ENCODE measurements around the gene CPLX3. TPM values are rescaled to one million over a fixed set of nuclear protein-coding genes. Genes with fewer than 3 reads are reported as not detected.

CPLX3 gene
- polyA plus RNA-seq, 1 donor from 2014 or later, result 0.27 TPM

DNA sequence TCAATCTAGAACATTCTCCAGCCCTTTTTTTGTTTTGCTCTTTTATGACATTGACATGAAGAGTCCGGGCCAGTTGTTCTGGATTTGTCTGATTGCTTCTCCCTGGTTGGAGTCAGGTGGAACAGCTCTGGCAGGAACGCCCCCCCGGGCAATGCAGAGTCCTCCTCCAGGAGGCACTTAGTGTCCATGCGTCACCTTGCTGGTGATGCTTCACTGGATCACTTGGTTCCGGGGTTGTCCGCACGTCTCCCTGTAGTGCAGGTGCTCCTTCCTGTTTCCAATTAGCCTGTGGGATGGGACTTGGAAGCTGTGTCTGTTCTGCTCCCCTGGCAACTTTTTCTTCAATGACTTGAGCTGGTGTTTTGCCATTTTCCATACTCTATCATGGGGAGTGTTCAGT, 34.8 kb upstream of the CPLX3 start:
- Histone ChIP-seq H2AFZ (ENCODE audit: low read depth, low read length) (no peak overlapping the region), H3K4me2 (ENCODE audit: low read length) (no peak overlapping the region), H4K20me1 (ENCODE audit: insufficient read depth) (no peaks in the 10 kb centered on the region), H3K27ac (ENCODE audit: low read length) (no peak overlapping the region), H3K27me3 (ENCODE audit: insufficient read depth, low read depth, low read length) (no peaks in the 10 kb centered on the region), H3K36me3 (ENCODE audit: insufficient read depth, low read length) (no peaks in the 10 kb centered on the region), H3K4me3 (ENCODE audit: low read length) (no peak overlapping the region), H3K79me2 (replicated peaks; ENCODE audit: insufficient read depth, low read length) (peaks cover 34% of the 10 kb centered on the region), H3F3A (ENCODE audit: insufficient read depth, low read length, poor library complexity, severe bottlenecking) (no peaks in the 10 kb centered on the region), H3K9me3 (ENCODE audit: low read length) (no peaks in the 10 kb centered on the region), H3K9ac (ENCODE audit: low read length) (no peak overlapping the region), H3K9me2 (ENCODE audit: insufficient read depth, low read length) (no peaks in the 10 kb centered on the region)
- TF ChIP-seq EZH2 (IDR thresholded peaks at IDR 0.05; ENCODE audit: borderline replicate concordance, insufficient read depth, low read length, poor library complexity, severe bottlenecking), result no peak

GRCh38 chr15:74792227-74793016, 34.0 kb upstream of the CPLX3 start:
- H3K9me2 ChIP-seq (ENCODE audit: insufficient read depth, low read length), result no peaks in the 10 kb centered on the region
- H3K4me3 ChIP-seq (ENCODE audit: low read length), result no peak overlapping the region
- H3K9ac ChIP-seq (ENCODE audit: low read length), result no peak overlapping the region
- no peaks in the 10 kb centered on the region for H3K27me3 ChIP-seq (ENCODE audit: insufficient read depth, low read depth, low read length)
- H3K36me3 ChIP-seq (ENCODE audit: insufficient read depth, low read length), result no peaks in the 10 kb centered on the region
- TF ChIP-seq SMC3 (conservative IDR thresholded peaks at IDR 0.05; ENCODE audit: poor library complexity), result no peak
- no peak for TF ChIP-seq TAF1 (IDR thresholded peaks at IDR 0.05; ENCODE audit: low read depth)
- TF ChIP-seq, protein P1, sequence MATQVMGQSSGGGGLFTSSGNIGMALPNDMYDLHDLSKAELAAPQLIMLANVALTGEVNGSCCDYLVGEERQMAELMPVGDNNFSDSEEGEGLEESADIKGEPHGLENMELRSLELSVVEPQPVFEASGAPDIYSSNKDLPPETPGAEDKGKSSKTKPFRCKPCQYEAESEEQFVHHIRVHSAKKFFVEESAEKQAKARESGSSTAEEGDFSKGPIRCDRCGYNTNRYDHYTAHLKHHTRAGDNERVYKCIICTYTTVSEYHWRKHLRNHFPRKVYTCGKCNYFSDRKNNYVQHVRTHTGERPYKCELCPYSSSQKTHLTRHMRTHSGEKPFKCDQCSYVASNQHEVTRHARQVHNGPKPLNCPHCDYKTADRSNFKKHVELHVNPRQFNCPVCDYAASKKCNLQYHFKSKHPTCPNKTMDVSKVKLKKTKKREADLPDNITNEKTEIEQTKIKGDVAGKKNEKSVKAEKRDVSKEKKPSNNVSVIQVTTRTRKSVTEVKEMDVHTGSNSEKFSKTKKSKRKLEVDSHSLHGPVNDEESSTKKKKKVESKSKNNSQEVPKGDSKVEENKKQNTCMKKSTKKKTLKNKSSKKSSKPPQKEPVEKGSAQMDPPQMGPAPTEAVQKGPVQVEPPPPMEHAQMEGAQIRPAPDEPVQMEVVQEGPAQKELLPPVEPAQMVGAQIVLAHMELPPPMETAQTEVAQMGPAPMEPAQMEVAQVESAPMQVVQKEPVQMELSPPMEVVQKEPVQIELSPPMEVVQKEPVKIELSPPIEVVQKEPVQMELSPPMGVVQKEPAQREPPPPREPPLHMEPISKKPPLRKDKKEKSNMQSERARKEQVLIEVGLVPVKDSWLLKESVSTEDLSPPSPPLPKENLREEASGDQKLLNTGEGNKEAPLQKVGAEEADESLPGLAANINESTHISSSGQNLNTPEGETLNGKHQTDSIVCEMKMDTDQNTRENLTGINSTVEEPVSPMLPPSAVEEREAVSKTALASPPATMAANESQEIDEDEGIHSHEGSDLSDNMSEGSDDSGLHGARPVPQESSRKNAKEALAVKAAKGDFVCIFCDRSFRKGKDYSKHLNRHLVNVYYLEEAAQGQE (IDR thresholded peaks at IDR 0.05; ENCODE audit: borderline replicate concordance), result no peak
- TF ChIP-seq MXI1 (conservative IDR thresholded peaks at IDR 0.05; ENCODE audit: poor library complexity, severe bottlenecking), result no peak
- TF ChIP-seq EZH2 (IDR thresholded peaks at IDR 0.05; ENCODE audit: borderline replicate concordance, insufficient read depth, low read length, poor library complexity, severe bottlenecking), result no peak
- TF ChIP-seq EP300 (conservative IDR thresholded peaks at IDR 0.05; ENCODE audit: poor library complexity, severe bottlenecking), result no peak
- no peak for TF ChIP-seq RAD21 (conservative IDR thresholded peaks at IDR 0.05)
- no peak for TF ChIP-seq CTCF (IDR thresholded peaks at IDR 0.05; ENCODE audit: poor library complexity, severe bottlenecking)
- no peak for TF ChIP-seq POLR2AphosphoS5 (IDR thresholded peaks at IDR 0.05)
- no peak overlapping the region for H2AFZ ChIP-seq (ENCODE audit: low read depth, low read length)
- no peaks in the 10 kb centered on the region for H4K20me1 ChIP-seq (ENCODE audit: insufficient read depth)
- no peak overlapping the region for H3K4me2 ChIP-seq (ENCODE audit: low read length)
- H3F3A ChIP-seq (ENCODE audit: insufficient read depth, low read length, poor library complexity, severe bottlenecking), result no peaks in the 10 kb centered on the region
- no peak overlapping the region for H3K27ac ChIP-seq (ENCODE audit: low read length)
- H3K79me2 ChIP-seq (replicated peaks; ENCODE audit: insufficient read depth, low read length), result peaks cover 29% of the 10 kb centered on the region
- no peaks in the 10 kb centered on the region for H3K9me3 ChIP-seq (ENCODE audit: low read length)
